ENCODE data around the gene CFAP61.

Gene CFAP61

GRCh38 chr20:20019123-20019522 is 33.2 kb upstream of the CFAP61 start:
- H3K4me3 ChIP-seq (ENCODE audit: low read length) = no peak overlapping the region
- peaks cover 30% of the 10 kb centered on the region for H3K4me1 ChIP-seq (ENCODE audit: low read length)
- H3K9ac ChIP-seq (ENCODE audit: low read length) = no peak overlapping the region
- H3K79me2 ChIP-seq (ENCODE audit: low read length) = peaks cover 70% of the 10 kb centered on the region
- no peak for TF ChIP-seq CTCF (IDR thresholded peaks at IDR 0.05; ENCODE audit: low read depth, low read length)
- no peak for TF ChIP-seq EZH2phosphoT487 (IDR thresholded peaks at IDR 0.05; ENCODE audit: low read depth)
- H3K4me2 ChIP-seq (ENCODE audit: low read length) = no peak overlapping the region
- no peak overlapping the region for H2AFZ ChIP-seq (ENCODE audit: low read depth, low read length)
- no peak overlapping the region for H3K27ac ChIP-seq (ENCODE audit: low read length)
- peaks cover 30% of the 10 kb centered on the region for H4K20me1 ChIP-seq (ENCODE audit: insufficient read depth, low read length)
- peaks cover 13% of the 10 kb centered on the region for H3K36me3 ChIP-seq (replicated peaks; ENCODE audit: low read depth, low read length)
- no peaks in the 10 kb centered on the region for H3K9me3 ChIP-seq (ENCODE audit: insufficient read depth, low read length)
- H3K27me3 ChIP-seq (ENCODE audit: low read depth, low read length) = no peaks in the 10 kb centered on the region

- no peak overlapping the region for H3K4me3 ChIP-seq (ENCODE audit: low read length)
- H3K27me3 ChIP-seq (ENCODE audit: low read depth, low read length) = no peaks in the 10 kb centered on the region
- peaks cover 88% of the 10 kb centered on the region for H3K79me2 ChIP-seq (ENCODE audit: low read length)
- no peak overlapping the region for H3K4me2 ChIP-seq (ENCODE audit: low read length)
- no peak overlapping the region for H3K27ac ChIP-seq (ENCODE audit: low read length)
- H3K9ac ChIP-seq (ENCODE audit: low read length) = no peak overlapping the region
- TF ChIP-seq EZH2phosphoT487 (IDR thresholded peaks at IDR 0.05; ENCODE audit: low read depth) (no peak), CTCF (IDR thresholded peaks at IDR 0.05; ENCODE audit: low read depth, low read length) (no peak)
- peaks cover 30% of the 10 kb centered on the region for H3K4me1 ChIP-seq (ENCODE audit: low read length)
- no peaks in the 10 kb centered on the region for H3K9me3 ChIP-seq (ENCODE audit: insufficient read depth, low read length)
- peaks cover 35% of the 10 kb centered on the region for H4K20me1 ChIP-seq (ENCODE audit: insufficient read depth, low read length)
- H3K36me3 ChIP-seq (replicated peaks; ENCODE audit: low read depth, low read length) = peaks cover 17% of the 10 kb centered on the region
- no peak overlapping the region for H2AFZ ChIP-seq (ENCODE audit: low read depth, low read length)
These were observed 31.4 kb upstream of the CFAP61 start for GRCh38 chr20:20020908-20021307.

- 0 out of 2 replicates have a peak overlapping the region, but pooled peaks have one; percentile 6 for H3K4me2 ChIP-seq (ENCODE audit: low read length)
- no peak overlapping the region for H3K4me3 ChIP-seq (ENCODE audit: low read length)
- peaks cover 17% of the 10 kb centered on the region for H3K36me3 ChIP-seq (replicated peaks; ENCODE audit: low read depth, low read length)
- peaks cover 35% of the 10 kb centered on the region for H4K20me1 ChIP-seq (ENCODE audit: insufficient read depth, low read length)
- no peaks in the 10 kb centered on the region for H3K27me3 ChIP-seq (ENCODE audit: low read depth, low read length)
- no peaks in the 10 kb centered on the region for H3K9me3 ChIP-seq (ENCODE audit: insufficient read depth, low read length)
- H3K9ac ChIP-seq (ENCODE audit: low read length) = no peak overlapping the region
- H3K27ac ChIP-seq (ENCODE audit: low read length) = peak overlapping the region; percentile 34
- no peak for TF ChIP-seq EZH2phosphoT487 (IDR thresholded peaks at IDR 0.05; ENCODE audit: low read depth)
- no peak for TF ChIP-seq CTCF (IDR thresholded peaks at IDR 0.05; ENCODE audit: low read depth, low read length)
- peaks cover 30% of the 10 kb centered on the region for H3K4me1 ChIP-seq (ENCODE audit: low read length)
- H2AFZ ChIP-seq (ENCODE audit: low read depth, low read length) = no peak overlapping the region
- H3K79me2 ChIP-seq (ENCODE audit: low read length) = peaks cover 97% of the 10 kb centered on the region
These were observed 30.5 kb upstream of the CFAP61 start for GRCh38 chr20:20021835-20022234.

- Histone ChIP-seq H3K4me2 (ENCODE audit: low read length) (peak overlapping the region; percentile 6; the same call in 1 of the 2 replicates), H3K27ac (ENCODE audit: low read length) (peak overlapping the region; percentile 34), H3K36me3 (replicated peaks; ENCODE audit: low read depth, low read length) (peaks cover 17% of the 10 kb centered on the region), H3K9ac (ENCODE audit: low read length) (no peak overlapping the region), H3K9me3 (ENCODE audit: insufficient read depth, low read length) (no peaks in the 10 kb centered on the region), H3K4me1 (ENCODE audit: low read length) (peaks cover 30% of the 10 kb centered on the region), H2AFZ (ENCODE audit: low read depth, low read length) (no peak overlapping the region), H3K4me3 (ENCODE audit: low read length) (no peak overlapping the region), H3K27me3 (ENCODE audit: low read depth, low read length) (no peaks in the 10 kb centered on the region), H3K79me2 (ENCODE audit: low read length) (peaks cover 96% of the 10 kb centered on the region), H4K20me1 (ENCODE audit: insufficient read depth, low read length) (peaks cover 35% of the 10 kb centered on the region)
- TF ChIP-seq CTCF (IDR thresholded peaks at IDR 0.05; ENCODE audit: low read depth, low read length) (no peak), EZH2phosphoT487 (IDR thresholded peaks at IDR 0.05; ENCODE audit: low read depth) (no peak)
These were observed 29.8 kb upstream of the CFAP61 start for GRCh38 chr20:20022498-20022897.

Measured in OCI-LY3 (cell line).